Cardiac atrium fibroblast (primary cell): ENCODE results near the gene CHAMP1. TPM values are rescaled to one million over a fixed set of nuclear protein-coding genes. Genes with fewer than 3 reads are reported as not detected.

Source experiments
- total RNA-seq: library from RNA; depleted of rRNA; stranded (reverse); fragments of >200 nt; gene quantifications from 2 replicates; pipeline ENCODE4 v1.2.3, GENCODE V29; 2015

Gene CHAMP1, protein sequence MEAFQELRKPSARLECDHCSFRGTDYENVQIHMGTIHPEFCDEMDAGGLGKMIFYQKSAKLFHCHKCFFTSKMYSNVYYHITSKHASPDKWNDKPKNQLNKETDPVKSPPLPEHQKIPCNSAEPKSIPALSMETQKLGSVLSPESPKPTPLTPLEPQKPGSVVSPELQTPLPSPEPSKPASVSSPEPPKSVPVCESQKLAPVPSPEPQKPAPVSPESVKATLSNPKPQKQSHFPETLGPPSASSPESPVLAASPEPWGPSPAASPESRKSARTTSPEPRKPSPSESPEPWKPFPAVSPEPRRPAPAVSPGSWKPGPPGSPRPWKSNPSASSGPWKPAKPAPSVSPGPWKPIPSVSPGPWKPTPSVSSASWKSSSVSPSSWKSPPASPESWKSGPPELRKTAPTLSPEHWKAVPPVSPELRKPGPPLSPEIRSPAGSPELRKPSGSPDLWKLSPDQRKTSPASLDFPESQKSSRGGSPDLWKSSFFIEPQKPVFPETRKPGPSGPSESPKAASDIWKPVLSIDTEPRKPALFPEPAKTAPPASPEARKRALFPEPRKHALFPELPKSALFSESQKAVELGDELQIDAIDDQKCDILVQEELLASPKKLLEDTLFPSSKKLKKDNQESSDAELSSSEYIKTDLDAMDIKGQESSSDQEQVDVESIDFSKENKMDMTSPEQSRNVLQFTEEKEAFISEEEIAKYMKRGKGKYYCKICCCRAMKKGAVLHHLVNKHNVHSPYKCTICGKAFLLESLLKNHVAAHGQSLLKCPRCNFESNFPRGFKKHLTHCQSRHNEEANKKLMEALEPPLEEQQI
- 17.7 and 18.1 TPM in 2 replicates for total RNA-seq

DNA sequence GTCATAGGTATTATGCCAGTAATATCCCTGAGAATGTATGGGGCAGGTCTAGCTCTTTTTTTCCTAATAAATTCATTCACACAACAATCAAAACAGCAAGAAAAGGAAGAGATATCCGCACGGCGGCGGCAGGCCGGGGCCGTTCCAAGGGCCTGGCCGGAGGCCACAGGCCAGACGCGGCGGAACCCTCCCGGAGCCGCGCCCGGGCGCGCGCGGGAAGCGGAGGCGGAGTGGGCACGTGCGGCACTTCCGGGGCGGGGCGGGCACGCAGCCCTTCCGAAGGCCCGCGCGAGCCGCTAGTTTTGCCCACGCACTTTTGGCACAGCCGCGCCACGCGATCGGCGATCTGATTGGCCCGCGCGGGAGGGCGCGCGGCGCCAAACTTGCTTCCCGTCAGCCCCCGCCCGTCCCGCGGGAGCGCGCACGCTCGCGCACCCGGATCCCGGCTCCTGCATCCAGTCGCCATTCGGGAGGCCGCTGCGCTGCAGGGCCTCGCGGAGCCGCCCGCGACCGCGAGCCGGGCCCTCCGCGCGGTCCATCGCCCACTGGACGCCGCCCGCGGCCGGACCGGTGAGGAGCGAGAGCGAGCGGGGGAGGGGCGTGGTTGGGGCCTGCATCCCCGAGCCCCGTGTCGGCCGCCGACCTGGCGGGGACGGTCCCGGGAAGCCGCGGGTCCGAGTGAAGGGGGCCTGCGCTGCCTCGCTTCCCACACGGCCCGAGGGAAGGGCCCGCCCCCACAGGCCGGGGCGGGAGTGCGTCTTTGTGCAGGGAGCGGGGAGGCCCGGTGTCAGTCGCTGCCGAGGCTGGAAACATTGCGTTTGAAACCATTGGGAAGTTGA, at the start of gene CHAMP1:
Gene CHAMP1 (plus strand): TSS at position 430 of the 839 bp plus-strand sequence. CDS start 9,340 bp downstream, outside the sequence.

DNA sequence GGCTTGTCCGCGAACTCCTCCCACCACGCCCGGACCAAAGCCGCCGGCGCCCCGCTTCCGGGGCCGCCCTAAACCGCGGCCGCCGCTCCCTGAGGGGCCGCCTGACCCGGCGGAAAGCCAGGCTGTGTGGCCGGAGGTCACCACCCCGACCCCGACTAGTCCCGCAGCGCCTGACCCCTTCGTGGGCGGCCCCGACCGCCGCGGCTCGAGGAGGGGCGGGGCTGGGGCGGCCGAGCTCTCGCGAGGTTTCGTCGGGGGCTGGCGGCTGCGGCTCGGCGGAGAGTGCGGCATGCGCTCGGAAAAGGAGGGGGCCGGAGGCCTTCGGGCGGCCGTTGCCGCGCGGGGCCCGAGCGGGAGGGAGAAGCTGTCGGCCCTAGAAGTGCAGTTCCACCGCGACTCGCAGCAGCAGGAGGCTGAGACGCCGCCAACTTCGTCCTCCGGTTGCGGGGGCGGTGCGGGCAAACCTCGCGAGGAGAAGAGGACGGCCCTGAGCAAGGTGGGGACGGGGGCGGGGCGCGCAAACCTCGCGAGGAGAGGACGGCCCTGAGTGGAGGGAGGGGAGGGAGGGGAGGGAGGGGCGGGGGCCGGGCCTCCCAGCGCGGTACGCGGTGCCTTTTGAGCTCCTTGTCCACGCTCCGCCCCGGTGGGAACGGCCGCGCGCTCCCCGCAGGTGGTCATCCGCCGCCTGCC, 32.8 kb upstream of the CHAMP1 start, which contains the start of gene UPF3A:
Gene UPF3A (plus strand): TSS at position 251 of the 690 bp plus-strand sequence. CDS start 39 bp downstream, at position 290.

Other genes starting within 250 kb of the CHAMP1 start
- gene RASA3, start 181.9 kb upstream of the CHAMP1 start, total RNA-seq, result 27.6 and 29.8 TPM in 2 replicates
- not detected in 2 replicates for gene CFAP97D2, start 135.2 kb upstream of the CHAMP1 start, total RNA-seq
- gene CDC16, start 79.6 kb upstream of the CHAMP1 start, total RNA-seq, result 26.0 and 29.5 TPM in 2 replicates
- 11.2 and 55.8 TPM in 2 replicates for gene UPF3A, start 32.9 kb upstream of the CHAMP1 start, total RNA-seq